HG02840 (cell line): Measurements from ENCODE around the gene TCEA2.

Experiments used
- ATAC-seq: cut with Tn5 transposase; IDR thresholded peaks from one replicate; pipeline ENCODE4 v1.9.1; 2021; ENCODE audit warnings: mild to moderate bottlenecking, moderate library complexity, moderate number of reproducible peaks; ENCODE audit not compliant: unreplicated experiment, low FRiP score

Gene TCEA2

GRCh38 chr20:64119301-64119680, 56.3 kb downstream of the TCEA2 start:
- ATAC-seq, result no peak

- ATAC-seq, result no peak
Observed at GRCh38 chr20:64119681-64120341, 56.8 kb downstream of the TCEA2 start.

GRCh38 chr20:64121586-64121985, 58.6 kb downstream of the TCEA2 start:
- no peak for ATAC-seq
